Mucosa of rectum (tissue), 2 donors: ENCODE data around the gene CRABP2.
A peak's percentile ranks its signal among the peaks of the same experiment; 100 is the strongest.

Source experiments
- H3K27ac ChIP-seq, 2 donors: one replicate each; pipeline ENCODE4 v1.7.0; 2013; ENCODE audit warnings: inconsistent platforms in 2 of 2, low read depth in 2 of 2, low read length in 2 of 2
- H3K27me3 ChIP-seq, 2 donors: one replicate each; pipeline ENCODE4 v1.7.0; 2013; ENCODE audit warnings: low read length in 2 of 2; ENCODE audit not compliant: control insufficient read depth in 2 of 2, insufficient read depth in 2 of 2
- H3K36me3 ChIP-seq, 2 donors: one replicate each; pipeline ENCODE4 v1.7.0; 2013; ENCODE audit warnings: low read length in 2 of 2; ENCODE audit not compliant: control insufficient read depth in 2 of 2, insufficient read depth in 2 of 2
- H3K4me1 ChIP-seq, 2 donors: one replicate each; pipeline ENCODE4 v1.7.0; 2013; ENCODE audit warnings: low read length in 2 of 2, mild to moderate bottlenecking in 1 of 2; ENCODE audit not compliant: control insufficient read depth in 2 of 2, insufficient read depth in 2 of 2
- H3K4me3 ChIP-seq, 2 donors: one replicate each; pipeline ENCODE4 v1.7.0; 2013; ENCODE audit warnings: low read length in 2 of 2
- H3K9ac ChIP-seq, 2 donors: one replicate each; pipeline ENCODE4 v1.7.0; 2013; ENCODE audit warnings: low read length in 2 of 2, low read depth in 1 of 2, mild to moderate bottlenecking in 1 of 2
- H3K9me3 ChIP-seq, 2 donors: one replicate each; pipeline ENCODE4 v1.7.0; 2013; ENCODE audit warnings: low read length in 2 of 2; ENCODE audit not compliant: control insufficient read depth in 2 of 2
- donor health status: healthy.
- donor health status: Normal muscosa, but diverticular disease.

The CRABP2 gene

DNA sequence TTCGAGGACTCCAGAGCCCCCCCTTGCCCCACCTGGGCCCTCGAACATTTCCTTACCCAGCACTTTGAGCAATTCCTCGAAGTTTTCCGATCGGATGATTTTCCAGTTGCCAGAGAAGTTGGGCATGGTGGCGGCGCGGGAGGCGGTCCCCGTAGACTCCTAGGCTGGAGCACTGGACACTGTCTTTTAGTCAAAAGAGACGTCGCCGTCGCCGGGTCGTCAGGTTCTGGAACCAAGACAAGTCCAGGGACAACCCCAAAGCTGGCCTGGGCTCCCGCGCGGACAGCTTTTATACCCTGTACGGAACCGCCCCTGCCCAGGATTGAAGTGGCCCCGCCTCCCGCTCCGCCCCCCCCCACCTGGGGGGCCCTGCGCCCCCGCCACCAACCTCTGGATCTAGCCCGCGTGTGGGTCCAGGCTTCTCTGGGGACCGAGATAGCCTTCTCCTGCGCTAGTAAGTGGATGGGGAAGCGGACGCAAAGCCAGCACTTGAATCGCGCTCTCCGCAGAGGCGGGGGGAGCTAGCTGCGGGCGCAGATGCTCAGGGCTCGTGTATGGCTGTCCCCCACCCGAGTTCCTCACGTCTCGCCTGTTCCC, at the start of gene CRABP2:
Gene CRABP2, minus strand, starts transcription at position 263 of the 597 bp plus-strand sequence. Its CDS starts 137 bp downstream, at position 126.
- H3K9ac ChIP-seq = peak within 1 kb of the TSS; percentile 32 to 57
- peak within 1 kb of the TSS; percentile 53 to 63 for H3K27ac ChIP-seq
- peaks cover 20 to 24% of the 10 kb centered on the region in 2 donors for H3K27me3 ChIP-seq
- no peaks in the 10 kb centered on the region for H3K9me3 ChIP-seq
- H3K4me3 ChIP-seq = peak within 1 kb of the TSS; percentile 66
- H3K4me1 ChIP-seq = peaks cover 23 to 26% of the 10 kb centered on the region in 2 donors
- no peaks in the 10 kb centered on the region for H3K36me3 ChIP-seq

DNA sequence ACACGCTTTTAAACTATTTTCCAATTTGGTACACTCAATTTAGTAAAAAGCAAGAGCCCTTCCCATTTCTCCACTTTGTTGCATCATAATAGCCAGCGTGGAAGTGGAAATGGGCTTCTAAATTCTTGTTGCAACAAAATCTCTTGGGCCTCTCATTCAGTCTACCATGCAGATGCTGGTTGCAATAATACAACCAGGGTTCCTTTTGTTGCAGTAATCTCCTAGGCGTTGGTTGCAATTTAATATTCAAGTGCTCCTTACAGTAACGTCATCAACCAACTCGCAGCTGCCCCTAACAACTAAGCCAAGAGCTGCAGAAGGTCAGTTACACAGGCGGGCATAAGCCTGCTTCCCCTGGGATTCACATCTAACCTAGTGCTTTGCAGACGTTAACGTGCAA, 48.8 kb upstream of the CRABP2 start:
- Histone ChIP-seq H3K4me1 (peaks cover 17 to 22% of the 10 kb centered on the region in 2 donors), H3K9me3 (no peaks in the 10 kb centered on the region), H3K36me3 (peaks cover 0 to 4% of the 10 kb centered on the region in 2 donors), H3K9ac (no peak overlapping the region), H3K27ac (no peak overlapping the region), H3K27me3 (no peaks in the 10 kb centered on the region), H3K4me3 (no peak overlapping the region)

DNA sequence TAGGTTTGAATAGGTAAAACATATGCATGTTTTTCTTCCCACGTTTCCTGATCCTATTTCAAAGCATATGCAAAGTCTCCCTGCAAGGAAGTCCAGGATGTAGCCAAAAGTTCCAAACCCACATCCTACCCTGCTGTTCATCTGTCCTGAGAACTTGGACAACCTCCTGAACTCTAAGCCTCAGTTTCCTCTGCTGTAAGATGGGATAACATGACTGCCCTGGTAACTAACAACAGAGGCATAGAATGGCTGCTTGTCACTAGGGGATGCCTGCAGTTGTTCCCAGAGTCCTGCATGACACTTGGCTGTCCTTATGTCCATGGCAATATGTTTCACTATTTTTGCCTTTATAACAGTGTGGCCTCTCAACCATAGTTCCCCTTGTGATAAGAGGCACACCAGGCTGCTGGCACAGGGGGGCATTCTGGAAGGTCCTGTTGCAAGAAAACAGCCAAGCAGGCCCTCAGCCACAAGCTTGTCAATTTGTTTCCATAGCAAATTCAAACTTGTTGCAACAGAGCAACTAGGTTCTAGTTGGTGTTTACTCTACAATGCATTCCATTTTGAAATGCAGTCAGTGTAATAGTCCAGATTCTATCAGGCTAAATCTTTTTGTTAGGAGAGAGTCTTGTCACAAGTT, 47.6 kb upstream of the CRABP2 start:
- H3K36me3 ChIP-seq = peaks cover 0 to 4% of the 10 kb centered on the region in 2 donors
- peak overlapping the region; percentile 94 to 96 for H3K9ac ChIP-seq
- H3K4me1 ChIP-seq = peaks cover 29 to 35% of the 10 kb centered on the region in 2 donors
- peak overlapping the region; percentile 97 to 98 for H3K4me3 ChIP-seq
- H3K27me3 ChIP-seq = no peaks in the 10 kb centered on the region
- no peaks in the 10 kb centered on the region for H3K9me3 ChIP-seq
- H3K27ac ChIP-seq = peak overlapping the region in 1 of 2 donors; percentile 96

DNA sequence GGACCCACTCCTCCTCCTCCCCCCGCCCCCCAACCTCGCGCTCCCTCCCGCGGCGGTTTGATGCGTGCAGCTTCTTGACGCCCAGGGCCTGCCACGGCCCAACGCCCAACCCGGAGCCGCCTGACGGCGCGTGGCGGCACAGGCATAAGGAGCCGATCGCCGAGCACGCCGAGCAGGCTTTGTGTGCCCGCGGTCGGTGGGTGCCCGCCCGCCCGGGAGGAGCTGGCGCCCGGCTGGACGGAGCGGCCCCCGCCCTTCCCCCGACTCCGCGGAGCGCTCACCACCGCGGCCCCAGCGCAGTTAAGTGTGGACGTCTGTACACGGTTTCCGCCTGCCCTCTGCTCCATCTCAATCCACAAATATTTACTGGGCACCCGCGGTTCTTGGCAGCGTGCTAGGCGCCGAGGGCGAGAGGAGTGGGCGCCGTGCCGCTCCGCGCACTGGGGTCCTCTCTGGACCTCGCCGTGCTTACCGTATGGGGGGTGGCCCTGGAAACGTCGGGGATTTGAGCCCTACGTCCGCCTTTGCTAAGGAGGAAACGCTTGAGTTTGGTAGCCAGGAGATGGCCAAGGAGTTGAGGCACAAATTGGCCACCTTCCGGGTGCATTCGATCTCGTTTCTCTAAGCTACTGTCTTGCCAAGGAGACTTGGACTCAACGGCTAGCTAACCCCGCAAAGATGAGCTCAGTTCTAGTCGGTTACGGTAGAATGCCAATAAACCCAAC, 46.5 kb upstream of the CRABP2 start:
- Histone ChIP-seq H3K27ac (peak overlapping the region; percentile 84 to 96), H3K27me3 (no peaks in the 10 kb centered on the region), H3K4me1 (peaks cover 38 to 43% of the 10 kb centered on the region in 2 donors), H3K4me3 (peak overlapping the region; percentile 97 to 98), H3K9ac (peak overlapping the region; percentile 94 to 96), H3K36me3 (peaks cover 0 to 4% of the 10 kb centered on the region in 2 donors), H3K9me3 (no peaks in the 10 kb centered on the region)

DNA sequence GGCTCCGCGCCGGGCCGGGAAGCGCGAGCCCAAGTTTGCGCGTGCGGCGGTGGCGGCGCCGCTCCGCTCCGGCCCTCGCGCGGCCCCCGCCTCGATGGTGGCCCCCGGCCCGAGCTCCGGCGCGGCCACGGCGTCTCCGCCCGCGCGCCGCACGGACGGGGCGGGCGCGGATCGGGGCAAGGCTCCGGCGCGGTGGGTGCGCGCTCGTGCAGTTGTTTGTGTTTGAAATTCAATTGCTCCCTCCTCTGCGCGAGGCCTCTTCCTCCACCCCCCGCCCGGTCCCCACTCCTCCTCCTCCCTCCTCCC, 46.0 kb upstream of the CRABP2 start, which contains the start of gene HDGF:
Gene HDGF, minus strand, starts transcription at position 225 of the 306 bp plus-strand sequence. CDS start 246 bp downstream, outside the sequence.
- Histone ChIP-seq H3K36me3 (peaks cover 0 to 4% of the 10 kb centered on the region in 2 donors), H3K4me1 (peaks cover 42 to 47% of the 10 kb centered on the region in 2 donors), H3K9ac (peak within 1 kb of the TSS; percentile 94 to 97), H3K9me3 (no peaks in the 10 kb centered on the region), H3K27me3 (no peaks in the 10 kb centered on the region), H3K27ac (peak within 1 kb of the TSS; percentile 84 to 96), H3K4me3 (peak within 1 kb of the TSS; percentile 97 to 98)

DNA sequence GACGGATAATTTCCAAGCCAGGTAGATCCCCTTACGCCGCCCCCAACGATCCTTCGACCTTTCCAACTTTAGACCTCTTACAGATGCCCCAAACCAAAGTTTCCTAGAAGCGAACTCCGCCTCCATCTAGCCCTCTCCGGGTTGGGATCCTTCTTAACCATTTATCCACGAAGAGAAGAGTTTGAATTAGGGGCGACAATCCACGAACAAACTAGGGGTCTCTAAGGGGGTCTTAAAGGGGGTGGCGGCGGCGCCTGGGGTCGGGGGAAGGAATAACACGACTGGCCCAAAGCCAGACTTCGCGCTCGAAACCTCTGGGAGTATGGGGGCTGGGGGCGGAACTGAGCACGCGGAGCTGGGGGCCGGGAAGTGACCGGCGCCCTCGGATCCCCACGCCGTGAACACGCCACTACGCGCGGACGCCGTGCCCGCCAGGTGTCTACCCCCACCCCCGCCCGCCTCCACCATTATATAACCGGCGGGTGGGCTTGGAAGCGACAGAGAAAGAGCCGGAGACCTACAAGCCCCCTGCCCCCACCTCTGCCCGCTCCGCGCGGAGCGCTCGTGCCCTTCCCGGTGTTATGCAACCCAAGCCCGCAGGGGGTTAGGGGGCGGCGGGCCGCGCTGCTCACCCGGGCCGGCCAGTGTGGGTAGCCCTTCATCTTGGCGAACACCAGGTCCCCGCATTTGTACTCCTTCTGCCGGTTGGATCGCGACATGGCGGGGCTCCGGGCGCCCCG, 45.5 kb upstream of the CRABP2 start:
- no peaks in the 10 kb centered on the region for H3K9me3 ChIP-seq
- peaks cover 0 to 4% of the 10 kb centered on the region in 2 donors for H3K36me3 ChIP-seq
- H3K27ac ChIP-seq = peak overlapping the region; percentile 84 to 96
- H3K27me3 ChIP-seq = no peaks in the 10 kb centered on the region
- H3K4me1 ChIP-seq = peaks cover 48 to 52% of the 10 kb centered on the region in 2 donors
- peak overlapping the region; percentile 79 to 95 for H3K4me3 ChIP-seq
- peak overlapping the region; percentile 90 to 97 for H3K9ac ChIP-seq

DNA sequence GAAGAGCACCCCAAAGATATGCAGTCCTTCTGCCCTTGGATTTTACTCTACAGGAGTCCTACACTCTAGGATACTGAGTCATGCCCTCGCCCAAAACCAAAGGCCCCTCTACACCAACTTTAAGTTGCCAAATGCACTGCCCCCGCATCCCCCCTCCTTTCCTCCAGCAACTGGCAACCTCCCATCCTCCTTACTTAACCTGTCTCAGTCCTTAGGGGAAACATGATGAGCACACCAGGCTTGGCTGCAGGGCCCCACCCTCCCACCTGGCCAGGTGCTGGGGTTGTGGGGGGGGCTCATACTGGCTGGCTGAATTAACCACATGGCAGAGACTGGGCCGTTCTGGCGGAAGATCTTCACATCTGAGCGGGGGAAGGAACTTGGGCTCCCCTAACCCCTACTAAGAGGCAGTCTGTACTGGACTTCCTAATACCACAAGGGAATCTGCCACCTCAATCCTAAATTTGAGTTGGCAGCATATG, 44.8 kb upstream of the CRABP2 start:
- peaks cover 0 to 7% of the 10 kb centered on the region in 2 donors for H3K36me3 ChIP-seq
- peak overlapping the region; percentile 90 to 97 for H3K9ac ChIP-seq
- H3K4me3 ChIP-seq = peak overlapping the region; percentile 79 to 95
- no peaks in the 10 kb centered on the region for H3K27me3 ChIP-seq
- peaks cover 53 to 55% of the 10 kb centered on the region in 2 donors for H3K4me1 ChIP-seq
- peak overlapping the region; percentile 84 to 96 for H3K27ac ChIP-seq
- H3K9me3 ChIP-seq = no peaks in the 10 kb centered on the region

DNA sequence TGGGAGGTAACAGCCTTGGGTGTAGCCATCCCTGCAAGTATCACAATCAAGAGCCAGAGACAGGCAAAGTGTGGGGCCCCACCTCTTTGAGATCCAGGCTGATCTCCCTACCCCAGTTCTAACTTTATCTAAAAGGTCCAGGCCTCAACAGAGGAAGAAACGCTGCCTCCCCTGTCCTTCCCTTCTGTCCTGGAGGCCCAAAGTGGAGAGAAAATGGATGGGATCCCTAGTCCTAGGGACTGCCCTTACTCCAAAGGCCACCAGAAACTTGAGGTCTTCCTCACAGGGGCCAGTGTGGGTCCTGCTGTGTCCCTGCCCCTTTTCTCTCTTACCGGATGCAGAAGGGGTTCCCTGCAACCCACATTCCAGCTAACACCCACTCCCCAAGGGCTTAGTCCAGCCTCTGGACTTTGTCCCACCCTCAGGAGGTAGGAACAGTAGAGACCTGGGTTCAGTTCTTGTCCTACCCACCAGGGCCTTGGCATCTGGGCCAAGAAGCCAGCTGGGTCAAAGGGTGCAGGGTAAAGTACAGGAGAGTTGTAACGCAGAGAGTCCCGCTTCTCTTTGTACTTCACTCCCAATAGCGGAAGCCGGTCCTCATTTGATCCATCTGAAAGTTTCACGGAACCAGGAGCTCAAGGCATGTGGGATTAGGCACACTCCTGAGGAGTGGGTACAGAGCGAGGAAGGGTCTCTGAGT, 44.2 kb upstream of the CRABP2 start:
- Histone ChIP-seq H3K27ac (peak overlapping the region; percentile 84 to 96), H3K36me3 (peaks cover 0 to 14% of the 10 kb centered on the region in 2 donors), H3K4me3 (peak overlapping the region; percentile 79 to 95), H3K27me3 (no peaks in the 10 kb centered on the region), H3K9ac (peak overlapping the region; percentile 90 to 97), H3K4me1 (peaks cover 53 to 55% of the 10 kb centered on the region in 2 donors), H3K9me3 (no peaks in the 10 kb centered on the region)

DNA sequence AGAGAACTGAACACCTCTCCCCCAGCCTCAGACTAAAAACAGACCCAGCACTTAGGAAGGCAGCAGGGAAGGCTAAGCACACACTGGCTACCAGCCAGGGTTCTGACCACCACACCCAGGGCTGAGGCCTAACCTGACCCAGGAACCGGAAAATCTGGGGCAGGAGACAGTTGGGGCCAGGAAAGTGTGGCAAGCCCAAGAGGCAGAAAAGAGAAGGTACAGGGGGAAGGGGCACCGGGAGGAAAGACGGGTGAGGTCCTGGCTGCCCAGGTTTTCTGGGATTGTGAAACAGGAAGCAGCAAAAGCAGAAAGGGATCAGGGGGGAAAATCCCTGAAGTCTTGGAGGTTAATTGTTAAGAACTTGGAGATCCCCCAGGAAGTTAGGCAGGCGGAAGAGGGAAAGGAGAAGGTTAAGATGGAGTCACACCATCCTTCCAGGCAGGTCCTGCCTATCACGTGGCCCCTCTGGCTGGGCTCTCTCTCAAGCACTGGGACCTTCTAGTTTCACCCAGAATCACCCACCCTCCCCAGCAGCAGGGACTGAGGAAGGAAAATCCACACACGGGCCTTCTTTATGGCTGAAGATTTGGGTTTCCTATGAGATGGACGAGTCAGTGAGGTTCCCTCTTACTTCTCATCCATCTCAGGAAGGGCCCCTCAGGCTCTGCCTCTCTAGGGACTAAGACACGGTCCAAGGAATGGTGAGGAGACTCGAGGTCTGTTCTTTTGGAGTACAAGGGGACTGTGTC, 43.5 kb upstream of the CRABP2 start:
- H3K4me3 ChIP-seq = peak overlapping the region; percentile 79 to 95
- H3K9me3 ChIP-seq = no peaks in the 10 kb centered on the region
- H3K27ac ChIP-seq = peak overlapping the region; percentile 84 to 96
- H3K27me3 ChIP-seq = no peaks in the 10 kb centered on the region
- H3K4me1 ChIP-seq = peaks cover 53 to 55% of the 10 kb centered on the region in 2 donors
- peaks cover 3 to 17% of the 10 kb centered on the region in 2 donors for H3K36me3 ChIP-seq
- peak overlapping the region; percentile 90 to 97 for H3K9ac ChIP-seq
